B cell (primary cell): ENCODE data around the gene ERLEC1. TPM values are rescaled to one million over a fixed set of nuclear protein-coding genes. Genes with fewer than 3 reads are reported as not detected.

Experiments used
- ATAC-seq: fragments of 200-7000 bp; cut with Tn5 transposase; one replicate; pipeline ENCODE4 v1.10.0; 2021; ENCODE audit warnings: low read depth, mild to moderate bottlenecking, moderate number of reproducible peaks, moderate library complexity
- CTCF ChIA-PET: fragments of 350-600 bp; sonication (Branson Sonifier 250); formaldehyde crosslinking; loops from one replicate; lab custom pipeline; 2021; ENCODE audit warnings: antibody characterized with exemption, inconsistent platforms; lab: Charles Lee
- POLR2A ChIA-PET: fragments of 350-600 bp; sonication (Branson Sonifier 250); formaldehyde crosslinking; loops from one replicate; lab custom pipeline; 2021; ENCODE audit warnings: antibody characterized with exemption; lab: Charles Lee
- DNase-seq: peaks from one replicate; pipeline ENCODE4 v3.0.0; 2013
- H2AFZ ChIP-seq: 2 replicates; pipeline ENCODE4 v1.6.1; 2012; ENCODE audit warnings: mild to moderate bottlenecking, low read depth, low read length; ENCODE audit not compliant: insufficient read depth, poor library complexity, severe bottlenecking
- H3K27ac ChIP-seq, 2 donors: 1 replicate in 1 of 2; 2 replicates in 1 of 2; pipeline ENCODE4 v1.5.1; 2012 to 2013; ENCODE audit warnings: low read length in 2 of 2, mild to moderate bottlenecking in 2 of 2, moderate library complexity in 1 of 2
- H3K27me3 ChIP-seq, 4 experiments: fragments of 200-600 bp in 1 of 4; sonication (generic) in 1 of 4; replicated peaks in 1 of 4; 1 replicate in 2 of 4; 2 replicates in 2 of 4; pipeline versions ENCODE4 v1.6.1 to v1.7.0; 2013 to 2016; ENCODE audit warnings: low read length in 3 of 4, mild to moderate bottlenecking in 2 of 4, mixed read lengths in 1 of 4, moderate library complexity in 1 of 4; ENCODE audit not compliant: insufficient read depth in 4 of 4, control insufficient read depth in 3 of 4; ENCODE audit errors: control extremely low read depth in 1 of 4
- H3K36me3 ChIP-seq, 2 experiments: replicated peaks in 1 of 2; 1 replicate in 1 of 2; 2 replicates in 1 of 2; pipeline versions ENCODE4 v1.6.1 to v1.7.1; 2013; ENCODE audit warnings: low read length in 1 of 2; ENCODE audit not compliant: insufficient read depth in 2 of 2, control insufficient read depth in 1 of 2; ENCODE audit errors: control extremely low read depth in 1 of 2, extremely low read depth in 1 of 2
- H3K4me1 ChIP-seq, 2 donors: fragments of 200-600 bp in 1 of 2; sonication (generic) in 1 of 2; 1 replicate in 1 of 2; 2 replicates in 1 of 2; pipeline versions ENCODE4 v1.5.1 to v1.6.1; 2013 to 2017; ENCODE audit warnings: low read length in 2 of 2; ENCODE audit not compliant: control insufficient read depth in 2 of 2, insufficient read depth in 2 of 2
- H3K4me2 ChIP-seq: replicated peaks from 2 replicates; pipeline ENCODE3; 2012; ENCODE audit warnings: mild to moderate bottlenecking, low read depth, low read length; ENCODE audit not compliant: poor library complexity, severe bottlenecking
- H3K4me3 ChIP-seq, 5 experiments: fragments of 200-600 bp in 1 of 5; sonication (generic) in 1 of 5; 1 replicate in 3 of 5; 2 replicates in 2 of 5; pipeline versions ENCODE4 v1.5.1 to v1.7.0; 2011 to 2016; ENCODE audit warnings: low read length in 4 of 5, mild to moderate bottlenecking in 4 of 5, low read depth in 2 of 5, control low read depth in 1 of 5, moderate library complexity in 1 of 5; ENCODE audit not compliant: insufficient read depth in 1 of 5; ENCODE audit errors: control extremely low read depth in 1 of 5, extremely low read depth in 1 of 5
- H3K79me2 ChIP-seq: fragments of 200-600 bp; sonication (generic); one replicate; pipeline ENCODE4 v1.6.0; 2016; ENCODE audit warnings: low read length; ENCODE audit not compliant: control insufficient read depth, insufficient read depth
- H3K9ac ChIP-seq: fragments of 200-600 bp; sonication (generic); 2 replicates; pipeline ENCODE4 v1.6.1; 2017; ENCODE audit warnings: mild to moderate bottlenecking, low read length, moderate library complexity
- H3K9me3 ChIP-seq, 3 donors: one replicate each; pipeline versions ENCODE4 v1.6.1 to v1.7.1; 2013; ENCODE audit warnings: low read length in 2 of 3; ENCODE audit not compliant: control insufficient read depth in 2 of 3, insufficient read depth in 1 of 3; ENCODE audit errors: control extremely low read depth in 1 of 3
- H4K20me1 ChIP-seq: 2 replicates; pipeline ENCODE4 v1.6.0; 2012; ENCODE audit warnings: mild to moderate bottlenecking, low read length; ENCODE audit not compliant: insufficient read depth, control insufficient read depth, poor library complexity, severe bottlenecking
- H3K27ac Mint-ChIP-seq: one replicate; pipeline ENCODE4 v1.8.0; 2021; ENCODE audit warnings: mixed read lengths
- H3K27me3 Mint-ChIP-seq: one replicate; pipeline ENCODE4 v1.8.0; 2021; ENCODE audit warnings: mixed read lengths
- H3K4me1 Mint-ChIP-seq: one replicate; pipeline ENCODE4 v1.8.0; 2021; ENCODE audit warnings: mixed read lengths
- H3K4me3 Mint-ChIP-seq: one replicate; pipeline ENCODE4 v1.8.0; 2021; ENCODE audit warnings: mixed read lengths
- H3K9me3 Mint-ChIP-seq: one replicate; pipeline ENCODE4 v1.8.0; 2022; ENCODE audit warnings: mixed read lengths; ENCODE audit not compliant: insufficient read depth
- CTCF ChIP-seq: fragments of 200-600 bp; IDR thresholded peaks from one replicate; pipeline ENCODE4 v1.8.0; 2022; ENCODE audit warnings: antibody characterized with exemption, mild to moderate bottlenecking
- EZH2 ChIP-seq: IDR thresholded peaks from 2 replicates; pipeline ENCODE4 v1.6.1; 2012; ENCODE audit warnings: borderline replicate concordance, low read depth, mild to moderate bottlenecking, moderate library complexity, low read length; ENCODE audit not compliant: insufficient read depth, poor library complexity, severe bottlenecking
- WGBS: methylation state at CpG from one replicate; pipeline ENCODE4 v1.1.5; 2013; ENCODE audit warnings: missing lambda C conversion rate; ENCODE audit not compliant: insufficient coverage; 5-methylcytosine and 5-hydroxymethylcytosine counted together
- intact Hi-C: fragments of 100-400 bp; cut with micrococcal nuclease; formaldehyde crosslinking; loops from one replicate; pipeline ENCODE4 v1.10.0; 2022
- polyA plus RNA-seq: library from polyadenylated mRNA; depleted of rRNA; stranded (reverse); fragments of >200 nt; gene quantifications from 2 replicates; pipeline ENCODE4 v1.2.3, GENCODE V29; 2012
- total RNA-seq, 2 donors: library from RNA; stranded (reverse); fragments of 120-200 nt in 1 of 2; gene quantifications; 1 replicate in 1 of 2; 2 replicates in 1 of 2; pipeline versions ENCODE4 v1.2.3 to v1.2.4, GENCODE V29; 2013 to 2022

ERLEC1 gene
- total and polyA plus RNA-seq, 2 donors (not counting 1 experiment from before 2014, with no cell fraction given), result 20.4 to 22.9 TPM

GRCh38 chr2:53819634-53820033 lies 32.8 kb downstream of the ERLEC1 start:
- intact Hi-C loops, result no loop called here
- no peak for TF ChIP-seq EZH2
- no peak for TF ChIP-seq CTCF
- Histone ChIP-seq H3K4me3 (no peak overlapping the region), H3K9ac (no peak overlapping the region), H3K4me2 (no peak overlapping the region), H3K79me2 (no peaks in the 10 kb centered on the region), H4K20me1 (no peaks in the 10 kb centered on the region), H3K27me3 (no peaks in the 10 kb centered on the region), H3K27ac (no peak overlapping the region), H3K9me3 (no peaks in the 10 kb centered on the region), H3K4me1 (no peaks in the 10 kb centered on the region), H3K36me3 (peaks cover 7 to 35% of the 10 kb centered on the region in 2 experiments), H2AFZ (no peak overlapping the region)
- ChIA-PET POLR2A (no interaction called here), CTCF (no interaction called here)
- ATAC-seq, result no peak
- DNase-seq, result no peak
- Mint-ChIP-seq H3K27ac (no peak overlapping the region), H3K9me3 (no peaks in the 10 kb centered on the region), H3K4me3 (no peak overlapping the region), H3K4me1 (no peaks in the 10 kb centered on the region), H3K27me3 (no peaks in the 10 kb centered on the region)
- WGBS, result 80% methylated on average over 1 of the region's 4 CpGs

GRCh38 chr2:53820048-53820447 lies 33.2 kb downstream of the ERLEC1 start:
- no peak overlapping the region for H2AFZ ChIP-seq
- H4K20me1 ChIP-seq, result no peaks in the 10 kb centered on the region
- DNase-seq (no peak), ATAC-seq (no peak)
- Mint-ChIP-seq H3K9me3 (no peaks in the 10 kb centered on the region), H3K4me3 (no peak overlapping the region), H3K27ac (no peak overlapping the region), H3K27me3 (no peaks in the 10 kb centered on the region), H3K4me1 (no peaks in the 10 kb centered on the region)
- WGBS, result no CpG with 5 or more reads among the region's 9 CpGs
- H3K27ac ChIP-seq, result no peak overlapping the region
- peaks cover 7 to 34% of the 10 kb centered on the region in 2 experiments for H3K36me3 ChIP-seq
- ChIA-PET POLR2A (no interaction called here), CTCF (no interaction called here)
- no peaks in the 10 kb centered on the region for H3K9me3 ChIP-seq
- no peak overlapping the region for H3K9ac ChIP-seq
- H3K27me3 ChIP-seq, result no peaks in the 10 kb centered on the region
- H3K79me2 ChIP-seq, result no peaks in the 10 kb centered on the region
- TF ChIP-seq EZH2 (no peak), CTCF (no peak)
- no peak overlapping the region for H3K4me2 ChIP-seq
- intact Hi-C loops, result no loop called here
- no peak overlapping the region for H3K4me3 ChIP-seq
- H3K4me1 ChIP-seq, result no peaks in the 10 kb centered on the region
